ENCODE results near the gene BANF1.
"Not testable (repeated sequence)": the region's sequence is repeated elsewhere in the genome, so short reads cannot be mapped to it uniquely, and the experiment has no call there.

Gene BANF1

GRCh38 chr11:66006134-66006890, 4.0 kb downstream of the BANF1 start:
- DNase-seq (ENCODE audit: low read depth in 2 of 2): no peak
- no peak overlapping the region for H3K4me3 ChIP-seq (replicated peaks in 1 of 2; ENCODE audit: low read depth in 2 of 2, low read length in 2 of 2)
- no peak for TF ChIP-seq CTCF (IDR thresholded peaks at IDR 0.05; ENCODE audit: low read depth, low read length)

GRCh38 chr11:66006891-66007176, 4.5 kb downstream of the BANF1 start:
- TF ChIP-seq CTCF (IDR thresholded peaks at IDR 0.05; ENCODE audit: low read depth, low read length): no peak
- H3K4me3 ChIP-seq (replicated peaks in 1 of 2; ENCODE audit: low read depth in 2 of 2, low read length in 2 of 2): no peak overlapping the region
- no peak for DNase-seq (ENCODE audit: low read depth in 2 of 2)

GRCh38 chr11:66007201-66007634, 4.9 kb downstream of the BANF1 start:
- no peak overlapping the region for H3K4me3 ChIP-seq (replicated peaks in 1 of 2; ENCODE audit: low read depth in 2 of 2, low read length in 2 of 2)
- TF ChIP-seq CTCF (IDR thresholded peaks at IDR 0.05; ENCODE audit: low read depth, low read length): no peak
- DNase-seq (ENCODE audit: low read depth in 2 of 2): no peak

GRCh38 chr11:66008095-66008467, 5.8 kb downstream of the BANF1 start:
- TF ChIP-seq CTCF (IDR thresholded peaks at IDR 0.05; ENCODE audit: low read depth, low read length): no peak
- DNase-seq (ENCODE audit: low read depth in 2 of 2): no peak
- no peak overlapping the region for H3K4me3 ChIP-seq (replicated peaks in 1 of 2; ENCODE audit: low read depth in 2 of 2, low read length in 2 of 2)

GRCh38 chr11:66008468-66009101, 6.3 kb downstream of the BANF1 start:
- no peak overlapping the region for H3K4me3 ChIP-seq (replicated peaks in 1 of 2; ENCODE audit: low read depth in 2 of 2, low read length in 2 of 2)
- no peak for DNase-seq (ENCODE audit: low read depth in 2 of 2)
- no peak for TF ChIP-seq CTCF (IDR thresholded peaks at IDR 0.05; ENCODE audit: low read depth, low read length)

GRCh38 chr11:66010036-66010435, 7.7 kb downstream of the BANF1 start:
- H3K4me3 ChIP-seq (replicated peaks in 1 of 2; ENCODE audit: low read depth in 2 of 2, low read length in 2 of 2); DNase-seq (ENCODE audit: low read depth in 2 of 2): not testable (repeated sequence)

- DNase-seq (ENCODE audit: low read depth in 2 of 2): peak; percentile 47 to 78
- no peak for TF ChIP-seq CTCF (IDR thresholded peaks at IDR 0.05; ENCODE audit: low read depth, low read length)
- H3K4me3 ChIP-seq (replicated peaks in 1 of 2; ENCODE audit: low read depth in 2 of 2, low read length in 2 of 2): no peak overlapping the region
These were observed 9.0 kb downstream of the BANF1 start for GRCh38 chr11:66011239-66011784.

All from cardiac fibroblast (primary cell).